Natural killer cell (primary cell): ENCODE results near the gene DPP4. TPM values are rescaled to one million over a fixed set of nuclear protein-coding genes. Genes with fewer than 3 reads are reported as not detected.

Experiments
- ATAC-seq, 3 donors: fragments of 150-1000 bp in 2 of 3; fragments of 200-7000 bp in 1 of 3; cut with Tn5 transposase; 1 replicate in 1 of 3; 2 replicates in 2 of 3; pipeline ENCODE4 v1.10.0; 2021; ENCODE audit warnings: mild to moderate bottlenecking in 2 of 3, moderate library complexity in 2 of 3
- DNase-seq, 2 donors: peaks; one replicate each; pipeline versions ENCODE4 v3.0.0 to v3.0.0-alpha.2; 2013 to 2021; ENCODE audit warnings: mixed read lengths in 1 of 2
- H3K27ac ChIP-seq: one replicate; pipeline ENCODE4 v1.5.1; 2013; ENCODE audit warnings: mild to moderate bottlenecking, low read length
- H3K27me3 ChIP-seq: one replicate; pipeline ENCODE4 v1.6.1; 2013; ENCODE audit warnings: low read length; ENCODE audit not compliant: control insufficient read depth, insufficient read depth
- H3K36me3 ChIP-seq: one replicate; pipeline ENCODE4 v1.6.1; 2013; ENCODE audit warnings: low read length; ENCODE audit not compliant: control insufficient read depth, insufficient read depth
- H3K4me1 ChIP-seq: one replicate; pipeline ENCODE4 v1.6.1; 2013; ENCODE audit warnings: low read length; ENCODE audit not compliant: control insufficient read depth, insufficient read depth
- H3K4me3 ChIP-seq: one replicate; pipeline ENCODE4 v1.5.1; 2013; ENCODE audit warnings: low read length
- H3K9me3 ChIP-seq: one replicate; pipeline ENCODE4 v1.6.1; 2013; ENCODE audit warnings: low read length; ENCODE audit not compliant: control insufficient read depth, insufficient read depth
- H3K27ac Mint-ChIP-seq, 2 donors: one replicate each; pipeline ENCODE4 v1.8.0; 2022; ENCODE audit warnings: mild to moderate bottlenecking in 2 of 2, mixed read lengths in 2 of 2, moderate library complexity in 1 of 2
- H3K27me3 Mint-ChIP-seq, 2 donors: one replicate each; pipeline ENCODE4 v1.8.0; 2022; ENCODE audit warnings: low read depth in 2 of 2, mixed read lengths in 2 of 2
- H3K36me3 Mint-ChIP-seq: one replicate; pipeline ENCODE4 v1.8.0; 2022; ENCODE audit warnings: mixed read lengths
- H3K4me1 Mint-ChIP-seq, 2 donors: one replicate each; pipeline ENCODE4 v1.8.0; 2022; ENCODE audit warnings: mixed read lengths in 2 of 2
- H3K4me3 Mint-ChIP-seq: one replicate; pipeline ENCODE4 v1.8.0; 2022; ENCODE audit warnings: mild to moderate bottlenecking, moderate library complexity, mixed read lengths
- H3K9me3 Mint-ChIP-seq, 2 donors: one replicate each; pipeline ENCODE4 v1.8.0; 2022; ENCODE audit warnings: mixed read lengths in 2 of 2
- WGBS: methylation state at CpG from one replicate; pipeline ENCODE4 v1.1.7; 2013; ENCODE audit warnings: missing lambda C conversion rate; ENCODE audit not compliant: insufficient coverage; 5-methylcytosine and 5-hydroxymethylcytosine counted together
- intact Hi-C: fragments of 100-400 bp; cut with micrococcal nuclease; formaldehyde crosslinking; loops from one replicate; pipeline ENCODE4 v1.14.2; 2022
- total RNA-seq, 4 donors: library from RNA; stranded (reverse); fragments of 120-200 nt in 1 of 4; gene quantifications; one replicate each; pipeline versions ENCODE4 v1.2.3 to v1.2.4, GENCODE V29; 2013 to 2022
- TF ChIP-seq, protein P1 (sequence below): fragments of 200-600 bp; IDR thresholded peaks from one replicate; pipeline ENCODE4 v1.8.0; 2022; ENCODE audit warnings: antibody characterized with exemption

Gene DPP4
- total RNA-seq, 3 donors from 2014 or later (not counting 1 experiment from before 2014, with no cell fraction given), result 1.8 to 2.3 (median 1.8) TPM

DNA sequence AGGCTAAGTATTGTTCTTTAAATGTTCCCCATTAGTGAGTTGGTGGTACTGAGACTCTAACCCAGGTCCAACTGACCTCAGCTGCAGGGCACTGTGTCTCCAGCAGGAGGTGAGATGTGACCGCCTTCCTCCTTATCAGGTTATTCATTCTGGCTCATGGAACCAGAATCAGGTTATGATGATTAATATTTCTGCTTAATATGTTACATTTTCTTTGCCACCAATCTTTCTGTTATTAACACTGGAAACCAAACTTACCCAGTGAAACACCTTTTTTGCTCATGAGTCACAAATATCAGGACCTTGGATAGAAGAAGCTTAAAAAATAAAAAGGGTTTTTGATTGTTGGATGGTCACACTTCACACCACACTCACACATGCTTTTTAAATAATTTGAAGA is 85.4 kb downstream of the DPP4 start:
- intact Hi-C loops, result no loop called here
- no peaks in the 10 kb centered on the region for H3K36me3 ChIP-seq
- H3K9me3 ChIP-seq, result no peaks in the 10 kb centered on the region
- no peak overlapping the region for H3K27ac ChIP-seq
- no peak overlapping the region for H3K4me3 ChIP-seq
- TF ChIP-seq, protein P1, sequence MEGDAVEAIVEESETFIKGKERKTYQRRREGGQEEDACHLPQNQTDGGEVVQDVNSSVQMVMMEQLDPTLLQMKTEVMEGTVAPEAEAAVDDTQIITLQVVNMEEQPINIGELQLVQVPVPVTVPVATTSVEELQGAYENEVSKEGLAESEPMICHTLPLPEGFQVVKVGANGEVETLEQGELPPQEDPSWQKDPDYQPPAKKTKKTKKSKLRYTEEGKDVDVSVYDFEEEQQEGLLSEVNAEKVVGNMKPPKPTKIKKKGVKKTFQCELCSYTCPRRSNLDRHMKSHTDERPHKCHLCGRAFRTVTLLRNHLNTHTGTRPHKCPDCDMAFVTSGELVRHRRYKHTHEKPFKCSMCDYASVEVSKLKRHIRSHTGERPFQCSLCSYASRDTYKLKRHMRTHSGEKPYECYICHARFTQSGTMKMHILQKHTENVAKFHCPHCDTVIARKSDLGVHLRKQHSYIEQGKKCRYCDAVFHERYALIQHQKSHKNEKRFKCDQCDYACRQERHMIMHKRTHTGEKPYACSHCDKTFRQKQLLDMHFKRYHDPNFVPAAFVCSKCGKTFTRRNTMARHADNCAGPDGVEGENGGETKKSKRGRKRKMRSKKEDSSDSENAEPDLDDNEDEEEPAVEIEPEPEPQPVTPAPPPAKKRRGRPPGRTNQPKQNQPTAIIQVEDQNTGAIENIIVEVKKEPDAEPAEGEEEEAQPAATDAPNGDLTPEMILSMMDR, result no peak
- ATAC-seq, result no peak
- no peaks in the 10 kb centered on the region for H3K9me3 Mint-ChIP-seq
- H3K27me3 Mint-ChIP-seq, result no peaks in the 10 kb centered on the region
- H3K4me1 Mint-ChIP-seq, result peaks cover 13% of the 10 kb centered on the region in 2 donors
- no peak overlapping the region for H3K27ac Mint-ChIP-seq
- H3K27me3 ChIP-seq, result no peaks in the 10 kb centered on the region
- WGBS, result 80% methylated on average over 1 of the region's 1 CpG
- DNase-seq, result no peak
- peaks cover 12% of the 10 kb centered on the region for H3K4me1 ChIP-seq
- H3K36me3 Mint-ChIP-seq, result no peaks in the 10 kb centered on the region
- H3K4me3 Mint-ChIP-seq, result no peak overlapping the region

DNA sequence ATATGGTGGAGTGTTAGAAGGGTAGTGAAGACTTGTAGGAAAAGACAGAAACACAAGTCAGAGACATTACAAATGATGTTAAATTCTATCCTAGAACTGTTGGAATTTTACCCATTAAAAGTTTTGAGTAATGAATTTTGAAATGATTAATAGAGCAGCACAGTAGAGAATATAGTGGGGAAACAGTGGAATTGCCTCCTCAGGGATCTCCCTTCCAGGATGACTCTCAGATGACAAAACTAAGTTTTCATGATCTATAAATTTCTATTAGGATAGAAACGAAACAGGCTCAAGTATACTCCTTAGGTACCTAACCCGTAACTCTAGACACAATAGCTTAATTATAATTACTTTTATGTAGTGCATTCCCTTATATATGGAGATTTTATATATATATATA is 86.7 kb downstream of the DPP4 start:
- WGBS, result no CpG with 5 or more reads among the region's 2 CpGs
- ATAC-seq (no peak), DNase-seq (no peak)
- Histone ChIP-seq H3K27ac (no peak overlapping the region), H3K9me3 (no peaks in the 10 kb centered on the region), H3K27me3 (no peaks in the 10 kb centered on the region), H3K4me1 (peaks cover 4% of the 10 kb centered on the region), H3K36me3 (no peaks in the 10 kb centered on the region), H3K4me3 (no peak overlapping the region)
- H3K36me3 Mint-ChIP-seq, result no peaks in the 10 kb centered on the region
- no peaks in the 10 kb centered on the region for H3K27me3 Mint-ChIP-seq
- no peaks in the 10 kb centered on the region for H3K9me3 Mint-ChIP-seq
- peaks cover 2% of the 10 kb centered on the region in 2 donors for H3K4me1 Mint-ChIP-seq
- TF ChIP-seq, protein P1, result no peak
- no peak overlapping the region for H3K4me3 Mint-ChIP-seq
- intact Hi-C loops, result no loop called here
- no peak overlapping the region for H3K27ac Mint-ChIP-seq

DNA sequence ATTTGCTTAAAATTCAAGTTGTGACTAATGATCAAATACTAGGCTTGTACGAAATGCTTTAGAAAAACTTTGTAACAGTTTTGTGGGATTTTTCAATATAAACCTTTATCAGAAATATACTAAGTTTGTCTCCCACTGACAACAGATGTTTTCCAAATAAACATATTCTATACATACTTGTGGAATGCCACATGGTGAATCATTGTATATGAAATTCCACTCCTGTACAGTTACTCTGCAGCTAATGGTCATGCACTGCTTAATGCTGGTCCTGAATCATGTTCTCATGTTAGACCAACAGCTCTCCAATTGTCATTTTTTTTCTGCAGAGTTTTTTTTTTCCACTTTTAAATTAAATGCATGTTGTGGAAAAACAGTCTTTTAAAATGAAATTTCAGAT is 90.1 kb downstream of the DPP4 start:
- TF ChIP-seq, protein P1, result no peak
- whole genome bisulfite sequencing, result no CpG with 5 or more reads among the region's 1 CpG
- Histone ChIP-seq H3K9me3 (no peaks in the 10 kb centered on the region), H3K4me3 (no peak overlapping the region), H3K27me3 (no peaks in the 10 kb centered on the region), H3K27ac (no peak overlapping the region), H3K36me3 (no peaks in the 10 kb centered on the region), H3K4me1 (peaks cover 3% of the 10 kb centered on the region)
- H3K36me3 Mint-ChIP-seq, result no peaks in the 10 kb centered on the region
- no peak overlapping the region for H3K4me3 Mint-ChIP-seq
- H3K4me1 Mint-ChIP-seq, result peaks cover 5% of the 10 kb centered on the region in 2 donors
- no peak for ATAC-seq
- intact Hi-C loops, result no loop called here
- H3K9me3 Mint-ChIP-seq, result no peaks in the 10 kb centered on the region
- no peaks in the 10 kb centered on the region for H3K27me3 Mint-ChIP-seq
- H3K27ac Mint-ChIP-seq, result no peak overlapping the region
- no peak for DNase-seq

DNA sequence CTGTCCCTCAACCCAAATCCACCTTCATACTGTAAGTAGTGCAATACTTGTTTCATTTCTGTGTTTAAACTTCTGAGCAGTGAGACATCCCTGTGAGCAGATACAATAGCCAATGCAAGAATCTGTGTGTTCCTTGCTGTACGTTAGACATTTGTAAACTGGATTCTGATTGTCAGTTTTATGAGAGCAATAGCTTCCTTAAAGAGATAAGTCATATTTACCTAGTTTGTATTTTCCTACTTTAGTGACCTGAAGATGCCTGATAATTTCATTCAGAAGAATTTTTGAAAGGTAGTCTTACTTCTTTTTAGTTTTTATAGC is 90.7 kb downstream of the DPP4 start:
- no peak overlapping the region for H3K27ac Mint-ChIP-seq
- WGBS, result 83% methylated on average over 1 of the region's 1 CpG
- H3K27me3 Mint-ChIP-seq, result no peaks in the 10 kb centered on the region
- peaks cover 5% of the 10 kb centered on the region in 2 donors for H3K4me1 Mint-ChIP-seq
- no peak overlapping the region for H3K4me3 Mint-ChIP-seq
- intact Hi-C loops, result no loop called here
- DNase-seq (no peak), ATAC-seq (no peak)
- Histone ChIP-seq H3K9me3 (no peaks in the 10 kb centered on the region), H3K27me3 (no peaks in the 10 kb centered on the region), H3K36me3 (no peaks in the 10 kb centered on the region), H3K4me3 (no peak overlapping the region), H3K4me1 (peaks cover 3% of the 10 kb centered on the region), H3K27ac (no peak overlapping the region)
- H3K36me3 Mint-ChIP-seq, result no peaks in the 10 kb centered on the region
- no peaks in the 10 kb centered on the region for H3K9me3 Mint-ChIP-seq
- TF ChIP-seq, protein P1, result no peak
